Measurements from ENCODE around the gene CLMN. TPM values are rescaled to one million over a fixed set of nuclear protein-coding genes. Genes with fewer than 3 reads are reported as not detected.

CLMN gene
- total and polyA plus RNA-seq, 2 experiments from 2014 or later = 0.11 to 0.53 TPM

DNA sequence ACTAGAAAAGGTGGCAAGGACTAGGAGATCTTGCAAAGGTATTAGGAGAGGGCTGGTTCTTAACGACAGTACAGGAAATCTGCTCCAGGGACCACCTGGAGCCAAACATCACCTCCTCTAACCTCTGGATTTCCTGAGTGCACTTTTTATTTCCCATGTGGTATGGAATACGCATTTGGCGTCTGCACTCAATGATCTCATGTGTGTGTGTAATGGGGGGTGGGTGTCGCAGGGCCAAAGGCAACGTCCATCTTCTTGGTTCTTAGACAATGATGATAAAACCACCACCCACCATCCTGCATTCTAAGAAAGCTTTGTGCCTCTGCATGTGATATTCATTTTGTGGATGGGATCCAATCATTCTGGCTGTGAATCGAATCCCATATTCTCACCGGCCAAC is 68.8 kb downstream of the CLMN start:
- Histone ChIP-seq H3K4me1 (ENCODE audit: insufficient read depth) (peaks cover 15% of the 10 kb centered on the region; the same call in 1 of the 2 replicates), H3K27me3 (replicated peaks; ENCODE audit: insufficient read depth) (no peaks in the 10 kb centered on the region), H2AFZ (no peak overlapping the region), H3K27ac (no peak overlapping the region), H3K9me2 (ENCODE audit: insufficient read depth) (no peaks in the 10 kb centered on the region), H3K4me3 (no peak overlapping the region), H3K9me3 (ENCODE audit: low read depth) (no peaks in the 10 kb centered on the region), H3K36me3 (ENCODE audit: low read depth) (no peaks in the 10 kb centered on the region), H3K9ac (no peak overlapping the region), H3K4me2 (ENCODE audit: unreplicated experiment) (no peak overlapping the region), H4K20me1 (ENCODE audit: insufficient read depth) (no peaks in the 10 kb centered on the region), H3F3A (ENCODE audit: insufficient read depth) (0 out of 2 replicates have a peak, but pooled peaks cover 9% of the 10 kb centered on the region), H3K79me2 (ENCODE audit: insufficient read depth) (no peaks in the 10 kb centered on the region)
- WGBS, 2 experiments (ENCODE audit: low coverage in 1 of 2, low lambda C conversion rate in 2 of 2, missing lambda C conversion rate in 2 of 2) = 65 to 68% methylated on average over 7 of the region's 7 CpGs
- in situ Hi-C loops (cut with MboI) = no loop called here
- DNase-seq = no peak
- TF ChIP-seq EZH2phosphoT487 (IDR thresholded peaks at IDR 0.05; ENCODE audit: insufficient read depth, low read depth) (no peak), EZH2 (IDR thresholded peaks at IDR 0.05; ENCODE audit: insufficient read depth, poor library complexity, severe bottlenecking) (no peak)

GRCh38 chr14:95250140-95250769 is 69.5 kb downstream of the CLMN start:
- Histone ChIP-seq H4K20me1 (ENCODE audit: insufficient read depth) (no peaks in the 10 kb centered on the region), H3K27ac (no peak overlapping the region), H3K4me3 (no peak overlapping the region), H3K9me3 (ENCODE audit: low read depth) (no peaks in the 10 kb centered on the region), H3K36me3 (ENCODE audit: low read depth) (no peaks in the 10 kb centered on the region), H3K79me2 (ENCODE audit: insufficient read depth) (no peaks in the 10 kb centered on the region), H3K27me3 (replicated peaks; ENCODE audit: insufficient read depth) (no peaks in the 10 kb centered on the region), H3K4me1 (ENCODE audit: insufficient read depth) (peaks cover 15% of the 10 kb centered on the region; the same call in 1 of the 2 replicates), H3K4me2 (ENCODE audit: unreplicated experiment) (no peak overlapping the region), H3K9me2 (ENCODE audit: insufficient read depth) (no peaks in the 10 kb centered on the region), H3K9ac (no peak overlapping the region), H2AFZ (no peak overlapping the region), H3F3A (ENCODE audit: insufficient read depth) (0 out of 2 replicates have a peak, but pooled peaks cover 9% of the 10 kb centered on the region)
- in situ Hi-C loops (cut with MboI) = no loop called here
- DNase-seq = no peak
- no peak for TF ChIP-seq EZH2phosphoT487 (IDR thresholded peaks at IDR 0.05; ENCODE audit: insufficient read depth, low read depth)
- WGBS, 2 experiments (ENCODE audit: low coverage in 1 of 2, low lambda C conversion rate in 2 of 2, missing lambda C conversion rate in 2 of 2) = 74 to 84% methylated on average over 5 of the region's 5 CpGs

DNA sequence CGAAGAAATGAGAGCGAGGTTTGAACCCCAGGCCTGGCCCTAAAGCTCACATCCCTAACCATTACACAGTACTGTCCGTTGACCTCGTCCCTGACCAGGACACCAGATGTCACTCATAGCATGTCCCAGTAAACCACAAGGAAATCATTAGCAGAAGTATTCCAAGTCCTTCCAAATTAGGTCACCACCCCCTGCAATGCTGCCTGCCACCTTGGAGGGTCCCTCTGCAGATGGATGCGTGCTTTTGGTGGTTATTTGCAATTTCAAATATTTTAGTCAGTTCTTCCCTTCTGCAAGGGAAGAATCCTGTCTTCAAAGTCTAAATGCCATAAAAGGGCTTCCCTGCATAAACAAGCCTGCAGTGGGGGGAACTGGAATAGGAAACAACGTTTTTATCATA is 71.3 kb downstream of the CLMN start:
- no peak overlapping the region for H3K9ac ChIP-seq
- H3K27me3 ChIP-seq (replicated peaks; ENCODE audit: insufficient read depth) = no peaks in the 10 kb centered on the region
- no peak overlapping the region for H3K27ac ChIP-seq
- 0 out of 2 replicates have a peak, but pooled peaks cover 9% of the 10 kb centered on the region for H3F3A ChIP-seq (ENCODE audit: insufficient read depth)
- 0 out of 2 replicates have a peak overlapping the region, but pooled peaks have one; percentile 49 for H3K4me3 ChIP-seq
- H3K36me3 ChIP-seq (ENCODE audit: low read depth) = no peaks in the 10 kb centered on the region
- 70 to 77% methylated on average over 6 of the region's 6 CpGs for WGBS, 2 experiments (ENCODE audit: low coverage in 1 of 2, low lambda C conversion rate in 2 of 2, missing lambda C conversion rate in 2 of 2)
- H3K4me1 ChIP-seq (ENCODE audit: insufficient read depth) = peaks cover 15% of the 10 kb centered on the region; the same call in 1 of the 2 replicates
- no peaks in the 10 kb centered on the region for H4K20me1 ChIP-seq (ENCODE audit: insufficient read depth)
- DNase-seq = no peak
- peak overlapping the region; percentile 55 for H3K4me2 ChIP-seq (ENCODE audit: unreplicated experiment)
- no peaks in the 10 kb centered on the region for H3K79me2 ChIP-seq (ENCODE audit: insufficient read depth)
- TF ChIP-seq EZH2phosphoT487 (IDR thresholded peaks at IDR 0.05; ENCODE audit: insufficient read depth, low read depth) (no peak), EZH2 (IDR thresholded peaks at IDR 0.05; ENCODE audit: insufficient read depth, poor library complexity, severe bottlenecking) (no peak)
- no peak overlapping the region for H2AFZ ChIP-seq
- no peaks in the 10 kb centered on the region for H3K9me2 ChIP-seq (ENCODE audit: insufficient read depth)
- in situ Hi-C loops (cut with MboI) = no loop called here
- no peaks in the 10 kb centered on the region for H3K9me3 ChIP-seq (ENCODE audit: low read depth)

GRCh38 chr14:95246870-95247269 is 72.8 kb downstream of the CLMN start:
- DNase-seq = no peak
- in situ Hi-C loops (cut with MboI) = no loop called here

More at GRCh38 chr14:95246870-95247269, 72.8 kb downstream of the CLMN start:
- Histone ChIP-seq H3K27ac (no peak overlapping the region), H3K79me2 (ENCODE audit: insufficient read depth) (no peaks in the 10 kb centered on the region), H3F3A (ENCODE audit: insufficient read depth) (0 out of 2 replicates have a peak, but pooled peaks cover 9% of the 10 kb centered on the region), H3K9me2 (ENCODE audit: insufficient read depth) (no peaks in the 10 kb centered on the region), H3K36me3 (ENCODE audit: low read depth) (no peaks in the 10 kb centered on the region), H3K9ac (no peak overlapping the region), H3K4me3 (no peak overlapping the region), H3K9me3 (ENCODE audit: low read depth) (no peaks in the 10 kb centered on the region), H4K20me1 (ENCODE audit: insufficient read depth) (no peaks in the 10 kb centered on the region), H3K4me1 (ENCODE audit: insufficient read depth) (peaks cover 15% of the 10 kb centered on the region; the same call in 1 of the 2 replicates), H2AFZ (no peak overlapping the region), H3K4me2 (ENCODE audit: unreplicated experiment) (no peak overlapping the region), H3K27me3 (replicated peaks; ENCODE audit: insufficient read depth) (no peaks in the 10 kb centered on the region)
- TF ChIP-seq EZH2phosphoT487 (IDR thresholded peaks at IDR 0.05; ENCODE audit: insufficient read depth, low read depth) (no peak), EZH2 (IDR thresholded peaks at IDR 0.05; ENCODE audit: insufficient read depth, poor library complexity, severe bottlenecking) (no peak)

Measured in GM23248 (cell line).